ENCODE results near the gene SDCCAG8.

Gene SDCCAG8

GRCh38 chr1:243457363-243457982 is 201.6 kb downstream of the SDCCAG8 start:
- no peak for DNase-seq (ENCODE audit: low spot score)

- no peak for DNase-seq (ENCODE audit: low spot score)
These were observed 203.2 kb downstream of the SDCCAG8 start for GRCh38 chr1:243459059-243459458.

DNA sequence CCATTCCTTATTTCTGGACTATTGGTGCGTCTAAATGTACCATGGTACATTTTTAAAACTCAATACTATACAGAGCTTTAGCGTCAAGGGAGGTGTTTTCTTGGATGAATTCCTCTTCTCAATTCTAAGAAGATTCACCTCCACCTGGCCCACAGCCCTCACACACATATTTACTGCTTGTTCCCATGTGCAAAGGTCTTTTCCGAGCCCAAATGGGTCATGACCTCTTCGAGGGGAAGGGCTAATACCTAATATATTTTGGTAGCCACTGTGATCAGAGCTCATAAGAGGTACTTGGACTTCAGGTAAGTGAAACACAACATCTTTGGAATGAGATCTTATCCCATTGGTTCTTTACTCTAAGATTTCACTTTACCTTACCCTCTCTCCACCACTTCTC is 205.9 kb downstream of the SDCCAG8 start:
- DNase-seq (ENCODE audit: low spot score) = no peak

DNA sequence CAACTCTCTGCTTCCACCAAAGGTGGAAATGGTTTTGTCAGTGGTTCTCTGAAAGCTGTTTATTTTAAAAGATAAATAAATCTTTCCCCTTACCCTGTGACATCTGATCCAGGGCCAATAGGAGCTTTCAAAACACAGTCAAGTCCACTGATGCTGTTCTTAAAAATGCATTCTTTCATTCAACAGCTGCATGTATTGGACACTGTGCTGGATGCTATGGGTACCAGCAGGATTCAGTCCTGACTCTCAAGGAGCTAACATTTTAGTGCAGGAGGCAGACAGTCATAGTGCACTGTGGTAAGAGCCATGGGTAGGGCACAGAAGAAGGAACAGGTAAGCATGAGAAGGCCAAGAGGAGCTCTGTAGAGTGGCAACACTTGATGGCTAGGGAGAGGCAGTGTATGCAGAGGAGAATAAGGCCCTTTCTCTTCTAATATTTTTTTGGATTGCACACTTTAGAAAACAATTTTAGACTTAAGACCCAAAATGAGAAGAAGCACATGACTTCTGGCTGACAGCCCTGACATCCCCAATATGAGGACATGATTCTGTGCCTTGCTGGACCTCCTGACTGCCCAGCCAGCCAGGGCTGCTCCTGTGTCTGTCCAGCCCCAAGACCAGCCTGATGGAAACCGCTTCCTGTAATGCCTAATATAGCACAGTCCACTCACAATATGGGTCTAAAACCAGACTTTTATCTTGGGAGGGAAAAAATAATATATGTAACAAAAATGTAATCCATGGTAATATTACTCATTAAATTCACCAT is 207.3 kb downstream of the SDCCAG8 start:
- no peak for DNase-seq (ENCODE audit: low spot score)

DNA sequence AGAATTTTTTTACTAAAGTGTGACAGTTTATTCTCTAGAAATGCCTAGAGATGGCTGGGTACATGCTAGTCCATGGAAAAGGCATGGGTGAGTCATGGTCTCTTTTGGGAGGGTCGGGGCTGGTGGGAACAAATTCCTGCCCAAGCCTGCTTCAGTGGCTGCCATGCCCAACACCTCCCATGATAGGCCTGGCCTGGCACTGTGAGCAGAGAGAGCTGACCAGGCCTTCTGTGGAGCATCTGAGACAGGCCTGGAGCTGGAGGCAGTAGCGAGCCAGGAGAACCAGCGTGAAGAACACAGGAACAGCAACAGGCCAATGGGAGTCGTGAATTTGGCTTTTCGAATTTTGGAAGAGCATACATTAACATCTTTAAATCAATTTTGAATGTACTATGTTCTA is 209.2 kb downstream of the SDCCAG8 start:
- DNase-seq (ENCODE audit: low spot score) = no peak

DNA sequence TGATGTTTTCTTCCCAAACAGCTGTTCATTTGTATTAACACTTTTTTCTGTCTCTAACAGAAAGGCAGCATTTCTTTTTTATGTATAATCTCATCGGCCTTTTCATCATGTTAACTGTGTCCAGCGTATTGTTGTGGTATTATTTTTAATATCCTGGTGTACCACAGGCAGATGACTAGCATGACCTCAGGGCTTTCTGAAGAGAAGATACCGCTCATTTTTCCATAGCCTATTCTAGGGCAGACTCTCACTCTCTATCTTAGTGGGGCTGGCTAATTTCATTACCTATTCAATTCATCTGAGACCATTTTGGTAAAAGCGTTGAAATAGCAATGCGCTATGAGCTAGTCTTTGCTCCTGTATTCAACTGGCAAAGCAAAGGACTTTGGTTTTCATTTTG is 209.9 kb downstream of the SDCCAG8 start:
- DNase-seq (ENCODE audit: low spot score) = no peak

DNA sequence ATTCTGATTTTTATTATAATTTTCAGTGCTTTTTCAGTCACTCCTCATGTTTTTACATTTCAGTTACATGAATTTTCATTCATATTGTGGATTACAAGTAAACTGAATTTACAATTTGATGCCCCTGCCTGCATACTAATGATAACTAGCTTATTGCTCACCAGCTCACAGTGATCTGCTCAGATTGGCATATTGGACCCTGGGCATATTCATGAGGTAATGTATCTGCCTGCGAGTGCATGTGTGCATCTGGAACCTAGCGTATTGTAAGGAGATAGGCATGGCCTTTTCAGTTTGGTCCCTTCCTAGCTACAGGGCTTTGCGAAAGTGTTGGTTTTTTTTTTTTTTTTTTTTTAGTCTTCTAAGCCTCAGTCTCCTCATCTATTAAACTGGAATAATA is 213.7 kb downstream of the SDCCAG8 start:
- DNase-seq (ENCODE audit: low spot score) = no peak

DNA sequence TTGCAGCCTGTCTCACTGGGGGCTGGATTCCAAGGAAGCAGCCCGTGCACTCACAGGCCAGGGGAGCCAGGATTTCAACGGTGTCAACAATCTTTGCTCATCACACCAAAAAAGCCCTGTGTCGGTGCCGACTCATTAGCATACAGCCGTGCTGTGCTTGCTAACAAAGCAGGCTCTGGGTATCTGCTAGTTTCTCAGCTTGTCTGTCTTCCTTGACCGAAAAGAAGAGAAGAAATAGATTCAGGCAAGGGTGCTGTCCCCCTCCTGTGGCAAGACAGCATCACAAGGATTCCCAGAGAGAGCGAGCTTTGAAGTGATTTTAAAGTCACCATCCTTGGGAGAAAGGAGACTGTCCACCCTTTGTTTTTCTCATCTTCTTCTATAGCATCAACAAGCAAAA is 214.7 kb downstream of the SDCCAG8 start:
- no peak for DNase-seq (ENCODE audit: low spot score)

GRCh38 chr1:243471026-243471685 is 215.3 kb downstream of the SDCCAG8 start:
- DNase-seq (ENCODE audit: low spot score) = no peak

GRCh38 chr1:243471754-243472745 is 216.2 kb downstream of the SDCCAG8 start:
- DNase-seq (ENCODE audit: low spot score) = no peak

- peak; percentile 54 for DNase-seq (ENCODE audit: low spot score)
These were observed 217.6 kb downstream of the SDCCAG8 start for GRCh38 chr1:243473227-243474135.

DNA sequence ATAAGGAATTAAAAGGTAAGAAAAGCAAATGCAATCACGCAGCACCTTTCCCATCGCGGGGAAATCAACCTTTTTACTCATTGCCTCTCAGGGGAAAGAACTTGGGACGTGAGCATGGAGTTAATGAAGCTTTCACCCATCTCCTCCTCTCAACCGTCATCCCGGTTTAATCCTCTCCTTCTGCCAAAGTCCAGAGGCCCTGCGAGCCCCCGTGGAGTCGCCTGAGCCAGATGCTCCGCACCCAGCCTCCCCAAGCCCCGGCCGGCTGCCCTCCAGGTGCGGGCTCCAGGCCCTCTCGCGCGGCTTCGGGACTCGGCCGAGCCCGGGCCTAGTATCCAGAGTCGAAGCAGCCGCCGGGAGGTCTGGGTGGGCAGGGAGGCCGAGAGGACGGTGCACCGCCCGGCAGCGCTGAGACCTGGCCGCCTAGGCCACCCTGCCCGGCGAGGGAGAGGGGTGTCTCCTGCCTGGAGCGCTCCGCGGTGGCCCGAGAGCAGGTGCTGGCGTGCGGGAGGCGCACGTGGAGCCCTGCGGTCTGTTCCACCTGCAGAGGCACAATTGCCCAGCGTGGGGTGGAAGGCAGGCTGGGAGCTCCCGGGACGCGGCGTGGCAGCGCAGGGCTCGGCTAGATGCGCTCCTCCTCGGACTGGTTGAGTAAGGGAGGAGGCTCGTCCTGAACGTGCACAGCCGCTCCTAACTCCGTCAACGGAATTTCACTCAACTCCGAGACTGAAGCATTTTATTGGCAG is 218.5 kb downstream of the SDCCAG8 start:
- no peak for DNase-seq (ENCODE audit: low spot score)

GRCh38 chr1:243474906-243475305 is 219.1 kb downstream of the SDCCAG8 start:
- DNase-seq (ENCODE audit: low spot score) = no peak

DNA sequence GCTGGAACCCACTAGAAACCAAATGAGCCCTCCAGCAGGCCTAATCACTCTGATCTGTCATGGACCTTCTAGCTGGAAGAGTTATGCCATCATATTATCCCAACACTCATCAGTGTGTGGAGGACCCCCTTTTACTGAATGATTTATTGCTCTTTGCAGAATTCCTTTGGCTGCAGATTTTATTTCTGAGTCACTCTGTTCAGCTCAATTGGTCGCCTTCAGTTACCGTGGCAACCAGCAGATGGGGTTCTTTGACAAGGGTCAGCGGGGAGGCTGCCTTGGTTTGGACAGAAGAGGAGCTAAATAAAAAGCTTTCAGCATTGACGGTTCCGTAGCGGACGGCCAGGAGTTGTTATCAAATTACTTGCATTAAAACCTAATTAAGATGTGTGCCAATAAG is 220.1 kb downstream of the SDCCAG8 start:
- peak; percentile 83 for DNase-seq (ENCODE audit: low spot score)

- no peak for DNase-seq (ENCODE audit: low spot score)
These were observed 222.0 kb downstream of the SDCCAG8 start for GRCh38 chr1:243477731-243478290.

DNA sequence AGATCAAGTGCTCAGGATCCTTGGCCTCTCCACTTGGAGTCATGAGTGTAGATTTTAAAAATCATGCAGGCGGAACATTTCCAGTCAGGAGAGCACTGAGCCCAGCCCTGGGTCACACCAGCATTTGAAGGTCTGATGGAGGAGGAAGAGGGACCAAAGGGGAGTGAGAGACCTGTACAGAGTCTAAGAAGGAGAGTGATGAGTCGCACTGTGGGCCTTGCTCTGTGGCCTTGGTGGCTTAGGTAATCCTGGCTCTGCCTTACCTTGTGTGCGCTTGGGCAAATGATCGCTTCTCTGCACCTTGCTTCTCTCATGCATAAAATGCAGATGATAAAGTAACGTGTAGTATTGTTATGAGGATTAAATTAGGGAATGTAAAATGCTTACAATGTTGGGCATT is 225.3 kb downstream of the SDCCAG8 start:
- DNase-seq (ENCODE audit: low spot score) = no peak

GRCh38 chr1:243482141-243483022 is 226.5 kb downstream of the SDCCAG8 start:
- peak; percentile 82 for DNase-seq (ENCODE audit: low spot score)

DNA sequence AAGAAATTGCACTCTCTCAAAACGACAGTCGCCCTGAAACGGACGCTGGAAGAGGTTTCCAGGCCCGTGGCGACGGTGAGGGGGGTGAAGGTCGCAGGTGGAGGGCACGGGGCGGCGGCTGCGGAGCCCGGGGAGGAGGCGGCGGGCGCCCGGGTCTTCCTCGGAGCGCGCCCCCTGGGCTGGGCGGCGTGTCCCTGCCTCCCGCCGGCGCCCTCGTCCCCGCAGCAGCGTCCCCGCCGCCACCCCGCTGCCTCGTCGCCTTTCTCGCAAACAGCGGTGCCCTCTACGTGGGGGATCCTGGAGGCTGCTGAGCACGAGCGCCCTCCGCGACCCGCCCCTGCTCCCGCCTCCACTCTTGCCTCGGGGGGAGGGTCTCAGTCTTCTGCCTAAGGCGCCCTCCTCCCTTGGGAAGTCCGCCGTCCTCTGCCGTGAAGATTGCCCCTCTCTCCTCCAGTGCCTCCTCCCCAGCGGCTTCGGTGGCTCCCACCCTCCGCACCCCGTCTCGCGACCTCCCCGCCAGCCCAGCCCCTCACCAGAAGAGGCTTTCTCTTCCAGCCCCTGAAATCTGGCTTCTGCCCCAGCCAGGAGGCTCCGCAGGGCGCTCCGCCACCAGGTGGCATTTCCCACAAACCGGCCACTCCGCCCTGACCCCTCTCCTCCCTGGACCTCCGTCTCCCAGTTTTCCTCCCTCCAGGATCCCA is 227.4 kb downstream of the SDCCAG8 start:
- no peak for DNase-seq (ENCODE audit: low spot score)

Measured in hepatic stellate cell (primary cell).